HL-60/S4 (cell line): ENCODE data around the gene CDK19.

Experiments used
- in situ Hi-C: fragments of 300-500 bp; cut with MboI; formaldehyde crosslinking; loops from 2 replicates; pipeline ENCODE4 v1.14.3; 2022; ENCODE audit warnings: low sequenced_read_pairs

CDK19 gene

DNA sequence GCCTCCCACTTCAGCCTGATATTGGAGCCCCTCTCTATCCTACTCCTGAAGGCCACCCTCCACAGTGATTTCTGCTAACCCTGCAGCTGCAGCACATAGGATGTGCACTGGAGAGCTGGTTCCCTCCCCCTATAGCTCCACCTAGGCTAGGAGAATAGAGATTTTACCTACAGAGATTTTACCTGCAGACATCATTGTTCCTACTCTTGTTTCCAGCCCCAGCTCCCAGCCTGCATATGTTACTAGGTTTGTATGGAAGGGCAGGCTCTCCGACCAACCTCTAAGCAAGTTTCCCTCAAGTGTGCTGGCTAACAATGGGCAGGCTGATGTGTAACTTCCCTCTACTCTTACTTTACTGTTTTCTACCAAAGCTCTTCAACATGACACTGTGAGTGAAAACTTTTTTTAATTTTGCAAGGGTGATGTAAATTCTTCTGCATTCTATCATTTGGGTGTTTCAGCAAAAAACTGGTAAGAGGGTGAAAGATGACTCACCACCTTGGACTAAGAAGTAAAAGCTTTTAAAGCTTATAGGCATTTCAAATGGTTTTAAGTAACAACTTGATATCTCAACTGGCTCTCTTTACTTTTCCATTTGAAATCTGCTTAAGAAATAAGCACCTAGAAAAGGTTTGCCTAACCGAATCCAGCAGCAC lies 106.8 kb downstream of the CDK19 start:
- in situ Hi-C loops, result no loop called here

DNA sequence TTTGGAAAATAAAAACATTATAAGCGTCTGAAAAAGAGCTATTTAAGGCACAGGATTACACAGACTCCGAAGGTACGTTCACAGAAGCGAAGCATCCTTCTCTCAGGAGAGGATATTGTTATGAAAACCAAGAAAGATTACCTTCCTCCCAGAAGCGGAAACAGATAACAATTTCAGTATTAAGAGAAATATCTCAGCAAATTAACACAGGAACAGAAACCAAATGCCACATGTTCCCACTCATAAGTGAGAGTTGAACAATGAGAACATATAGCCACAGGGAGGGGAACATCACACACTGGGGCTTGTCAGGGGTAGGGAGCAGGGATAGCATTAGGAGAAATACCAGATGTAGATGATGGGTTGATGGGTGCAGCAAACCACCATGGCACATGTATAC lies 109.7 kb downstream of the CDK19 start:
- in situ Hi-C loops, result no loop called here

DNA sequence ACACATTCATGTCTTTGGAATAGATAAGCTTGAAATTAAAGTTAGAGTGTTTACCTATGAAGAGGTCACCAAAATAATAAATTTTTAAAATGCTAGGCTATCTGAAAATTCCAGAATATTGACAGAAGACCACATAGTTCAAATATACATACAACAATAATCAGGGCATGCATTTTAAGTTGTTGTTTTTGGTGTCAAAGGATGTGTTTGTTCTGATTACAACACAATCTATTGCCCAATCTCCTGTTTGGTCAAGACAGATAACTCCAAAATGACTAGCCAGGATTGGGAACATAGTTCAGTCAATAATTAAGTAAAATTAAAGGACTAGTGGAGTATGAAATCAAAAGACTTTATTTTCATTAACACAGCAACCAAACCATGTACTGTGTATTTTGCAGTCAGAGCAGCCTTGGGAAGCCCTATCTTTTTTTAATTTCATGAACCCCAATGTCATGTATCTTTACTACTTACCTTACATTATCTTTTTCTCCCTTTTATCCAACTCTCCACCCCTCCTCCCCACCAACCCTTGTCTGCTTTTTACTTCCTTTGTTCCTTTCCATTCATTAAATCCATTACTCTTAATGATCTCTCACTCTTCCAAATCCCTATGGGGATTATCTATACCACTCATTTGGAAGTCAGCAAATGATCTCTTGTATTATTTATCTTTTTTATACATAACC lies 111.2 kb downstream of the CDK19 start:
- in situ Hi-C loops, result no loop called here

DNA sequence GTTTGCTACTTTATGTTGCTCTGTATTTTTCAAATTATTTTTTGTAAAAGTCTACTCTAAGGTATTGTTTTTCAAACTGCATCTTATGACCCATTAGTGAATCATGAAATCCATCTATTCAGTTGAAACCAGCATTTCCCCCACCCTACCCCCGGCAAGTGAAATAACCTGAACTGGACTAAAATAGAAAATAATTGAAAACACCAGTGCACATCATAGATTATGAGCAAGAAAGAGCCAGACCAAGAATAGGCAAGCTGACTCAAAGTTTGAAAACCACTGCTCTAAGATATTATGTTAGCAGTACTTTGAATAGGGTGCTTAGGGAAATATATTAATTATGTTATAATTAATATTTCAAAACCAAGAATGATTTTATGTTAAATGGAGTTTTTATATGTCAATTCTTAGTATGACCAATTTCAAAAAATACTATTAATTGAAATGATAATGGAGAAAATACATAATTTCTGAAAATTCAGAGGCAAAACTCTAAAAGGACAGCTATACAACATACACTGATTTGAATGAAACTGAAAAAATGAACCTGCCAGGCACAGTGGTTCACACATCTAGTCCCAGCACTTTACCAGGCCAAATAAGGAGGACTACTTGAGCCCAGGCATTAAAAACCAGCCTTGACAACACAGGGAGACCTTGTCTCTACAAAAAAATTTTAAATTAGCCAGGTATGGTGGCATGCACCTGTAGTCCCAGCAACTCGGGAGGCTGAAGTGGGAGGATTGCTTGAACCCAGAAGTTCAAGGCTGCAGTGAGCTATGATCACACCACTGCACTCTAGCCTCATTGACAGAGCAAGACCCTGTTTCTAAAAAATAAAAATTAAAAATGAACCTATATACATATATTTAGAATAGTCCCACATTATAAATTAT lies 112.0 kb downstream of the CDK19 start:
- in situ Hi-C loops, result no loop called here

DNA sequence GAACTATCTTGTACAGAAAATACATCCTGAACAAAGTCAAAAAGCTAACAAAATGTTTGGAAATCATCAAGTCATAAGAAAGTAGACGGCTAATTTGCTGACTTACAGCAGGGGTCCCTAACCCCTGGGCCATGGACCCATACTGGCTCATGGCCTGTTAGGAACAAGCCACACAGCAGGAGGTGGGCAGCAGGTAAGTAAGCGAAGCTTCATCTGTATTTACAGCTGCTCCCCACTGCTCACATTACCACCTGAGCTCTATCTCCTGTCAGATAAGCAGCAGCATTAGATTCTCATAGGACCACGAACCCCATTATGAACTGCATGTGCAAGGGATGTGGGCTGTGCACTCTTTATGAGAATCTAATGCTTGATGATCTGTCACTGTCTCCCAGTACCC lies 115.5 kb downstream of the CDK19 start:
- in situ Hi-C loops, result no loop called here

DNA sequence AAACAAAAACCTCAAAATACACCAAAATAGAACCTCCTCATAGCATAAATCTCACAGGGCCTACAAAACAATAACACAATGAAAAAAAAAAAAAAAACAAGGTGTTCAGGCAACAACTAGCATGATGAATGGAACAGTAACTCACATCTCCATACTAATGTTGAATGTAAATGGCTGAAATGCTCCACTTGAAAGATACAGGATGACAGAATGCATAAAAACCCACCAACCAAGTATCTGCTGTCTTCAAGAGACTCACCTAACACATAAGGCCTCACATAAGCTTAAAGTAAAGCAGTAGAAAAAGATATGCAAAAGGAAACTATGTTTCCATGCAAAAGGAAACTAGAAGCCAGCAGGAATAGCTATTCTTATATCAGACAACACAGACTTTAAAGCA lies 121.3 kb downstream of the CDK19 start:
- in situ Hi-C loops, result no loop called here

DNA sequence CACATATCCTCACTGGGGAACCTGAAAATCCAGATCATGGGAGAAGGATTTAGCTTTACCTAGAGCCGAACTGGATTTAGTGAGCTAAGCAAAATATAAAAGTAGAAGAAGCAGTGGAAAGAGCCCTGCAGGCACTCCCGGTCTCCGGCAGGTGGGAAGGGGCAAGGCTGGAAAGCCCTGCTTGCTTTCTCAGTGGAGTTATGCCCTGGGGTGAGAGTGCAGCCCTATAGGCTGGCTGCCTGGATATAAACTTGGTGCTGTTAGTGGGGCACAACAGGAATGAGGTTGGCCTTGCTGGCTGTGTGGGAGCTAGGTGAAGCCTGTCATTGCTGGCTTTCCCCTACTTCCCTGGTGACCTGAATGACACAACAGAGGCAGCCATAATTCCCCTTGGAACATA lies 122.0 kb downstream of the CDK19 start:
- in situ Hi-C loops, result no loop called here

DNA sequence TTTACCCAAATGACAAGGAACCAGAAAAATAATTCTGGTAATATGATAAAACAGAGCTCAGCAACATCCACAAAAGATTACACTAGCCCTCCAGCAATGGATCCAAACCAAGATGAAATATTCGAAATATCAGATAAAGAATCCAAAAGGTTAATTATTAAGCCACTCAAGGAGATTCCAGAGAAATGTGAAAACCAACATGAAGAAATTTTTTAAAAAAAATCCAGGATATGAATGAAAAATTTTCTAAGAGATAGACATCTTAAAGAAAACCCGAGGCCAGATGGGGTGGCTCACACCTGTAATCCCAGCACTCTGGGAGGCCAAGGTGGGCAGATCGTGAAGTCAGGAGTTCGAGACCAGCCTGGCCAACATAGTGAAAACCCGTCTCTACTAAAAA lies 124.4 kb downstream of the CDK19 start:
- in situ Hi-C loops, result no loop called here

DNA sequence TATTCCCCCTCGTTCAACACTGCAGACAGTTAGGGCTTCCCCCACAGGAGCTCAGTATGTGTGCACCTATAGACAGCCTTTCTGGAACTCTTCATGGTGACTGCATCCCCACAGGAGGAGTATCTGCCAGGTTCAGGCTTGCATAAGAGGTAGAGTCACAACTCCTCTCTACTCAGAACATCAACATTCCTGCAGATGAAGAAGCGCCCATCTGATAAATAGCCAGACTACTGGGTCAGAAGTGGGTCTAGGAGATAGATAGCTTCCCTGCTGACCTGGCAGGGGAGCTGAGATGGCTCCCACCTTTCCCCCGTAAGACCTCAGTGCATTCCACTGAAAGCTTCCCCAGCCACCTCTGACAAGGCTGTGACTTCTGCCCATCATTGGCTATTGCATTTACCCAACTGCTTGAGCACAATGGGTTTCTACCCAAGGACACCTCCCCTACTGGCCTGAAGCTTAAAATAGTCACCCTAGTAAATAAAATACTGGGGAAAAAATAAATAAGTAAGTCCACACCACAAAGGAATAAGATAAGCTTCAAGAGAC lies 125.1 kb downstream of the CDK19 start:
- in situ Hi-C loops, result no loop called here

DNA sequence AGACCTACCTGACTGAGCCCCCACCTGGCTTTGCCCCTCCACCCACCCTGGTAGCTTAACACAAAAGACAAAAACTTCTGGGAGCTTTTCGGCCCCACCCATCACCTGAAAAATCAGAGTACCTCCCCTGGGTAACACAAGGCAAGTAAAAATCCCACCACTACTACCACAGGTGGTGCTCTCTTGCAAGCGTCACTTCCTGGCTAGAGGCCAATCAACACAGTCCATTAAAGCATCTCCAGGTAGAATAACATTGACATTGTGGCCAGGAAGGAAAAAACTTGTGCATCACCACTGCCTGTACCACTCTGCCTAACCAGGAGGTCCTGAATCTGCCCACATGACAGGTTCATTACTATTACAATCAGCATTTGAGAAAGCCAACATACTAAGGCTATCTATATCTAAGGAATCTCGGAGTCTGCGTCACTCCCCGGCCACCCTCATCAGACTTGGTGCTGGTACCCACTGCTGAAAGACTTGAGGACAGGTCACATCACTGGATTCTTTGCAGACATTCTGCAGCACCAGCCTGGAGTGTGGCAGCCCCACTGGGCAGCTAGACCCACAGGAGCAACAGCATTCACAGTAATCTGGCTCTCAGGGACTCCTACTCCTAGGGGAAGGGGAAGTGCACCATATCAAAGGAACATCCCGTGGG lies 125.9 kb downstream of the CDK19 start:
- in situ Hi-C loops, result no loop called here

DNA sequence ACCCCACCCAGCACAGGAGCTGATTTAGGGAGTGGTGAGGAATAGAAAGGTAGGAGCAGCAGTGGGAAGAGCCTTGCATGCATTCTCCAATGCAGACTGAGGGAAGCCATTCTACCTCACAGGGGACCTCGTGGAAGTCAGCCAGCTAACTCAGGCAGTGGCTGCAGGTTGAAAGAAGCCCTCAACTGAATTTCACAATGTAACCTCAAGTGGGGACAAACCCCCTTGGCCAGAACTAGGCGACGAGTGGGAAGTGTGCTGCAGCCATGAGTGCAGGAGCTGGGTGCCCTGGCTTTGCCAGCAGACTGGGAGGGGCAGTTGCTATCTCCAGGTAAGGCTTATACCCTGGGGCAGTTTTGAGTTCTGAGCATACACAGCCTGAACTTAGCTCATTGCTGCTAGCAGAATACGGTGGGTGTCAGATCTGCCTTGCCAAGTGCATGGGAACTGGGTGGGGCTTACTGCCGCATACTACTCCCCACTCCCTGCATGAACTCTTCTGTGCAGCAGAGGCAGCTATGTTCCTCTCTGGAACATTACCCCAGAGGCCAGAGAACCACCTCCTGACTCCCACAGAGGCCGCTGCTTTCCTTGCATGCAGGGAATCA lies 126.5 kb downstream of the CDK19 start:
- in situ Hi-C loops, result no loop called here

DNA sequence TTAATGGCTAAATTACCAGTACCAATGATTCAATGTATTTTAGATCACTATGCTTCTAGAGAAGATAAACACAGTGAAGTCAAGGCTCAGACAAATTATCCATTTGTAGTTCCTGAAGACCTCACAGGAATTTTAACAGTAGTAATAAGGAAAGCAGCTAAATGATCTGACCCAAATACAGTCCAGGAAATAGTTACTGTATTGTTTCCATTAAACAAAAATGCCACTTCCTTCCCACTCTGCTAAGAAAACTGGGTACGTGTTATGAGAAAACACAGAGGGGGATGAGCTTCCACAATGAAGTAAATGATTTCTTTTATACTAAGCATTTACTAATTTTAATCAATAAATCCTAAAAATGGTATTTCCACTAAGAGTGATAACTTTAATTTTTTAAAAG lies 127.9 kb downstream of the CDK19 start:
- in situ Hi-C loops, result no loop called here

DNA sequence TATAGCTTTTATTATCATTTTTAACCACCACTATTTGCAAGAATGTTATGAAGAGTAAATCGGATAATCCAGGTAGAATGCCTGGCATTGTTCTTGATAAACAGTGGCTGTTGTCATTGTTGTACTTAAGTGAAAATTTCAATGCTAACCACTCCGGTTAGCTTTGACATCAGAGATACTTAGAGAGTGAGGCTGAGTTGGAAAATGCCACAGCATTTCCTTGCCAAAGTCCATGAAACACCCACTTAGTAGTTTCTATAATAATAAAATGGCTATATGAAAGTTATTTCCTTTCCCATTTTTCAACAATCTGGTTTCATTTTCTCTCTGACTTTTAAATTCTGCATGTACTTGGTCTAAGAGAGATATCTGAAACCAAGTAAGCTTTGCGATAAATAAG lies 132.0 kb downstream of the CDK19 start:
- in situ Hi-C loops, result no loop called here

DNA sequence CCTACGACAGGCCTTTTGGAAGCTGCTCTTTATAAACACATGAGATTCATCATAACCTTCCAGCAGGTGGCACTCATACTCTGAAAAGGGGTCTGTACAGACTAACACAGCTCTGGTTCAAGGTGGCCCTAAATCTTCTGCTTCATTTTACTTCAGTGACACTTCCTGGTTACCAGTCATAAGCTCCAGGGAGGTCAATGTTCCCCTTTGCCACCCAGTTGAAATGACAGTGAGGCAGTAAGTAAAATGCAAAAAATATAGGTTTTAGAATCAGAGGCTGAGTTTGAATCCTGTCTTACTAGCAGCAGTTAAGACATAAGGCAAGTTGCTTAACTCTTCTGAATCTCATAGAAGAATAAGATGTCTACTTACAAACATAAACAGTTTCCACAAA lies 132.8 kb downstream of the CDK19 start:
- in situ Hi-C loops, result no loop called here

DNA sequence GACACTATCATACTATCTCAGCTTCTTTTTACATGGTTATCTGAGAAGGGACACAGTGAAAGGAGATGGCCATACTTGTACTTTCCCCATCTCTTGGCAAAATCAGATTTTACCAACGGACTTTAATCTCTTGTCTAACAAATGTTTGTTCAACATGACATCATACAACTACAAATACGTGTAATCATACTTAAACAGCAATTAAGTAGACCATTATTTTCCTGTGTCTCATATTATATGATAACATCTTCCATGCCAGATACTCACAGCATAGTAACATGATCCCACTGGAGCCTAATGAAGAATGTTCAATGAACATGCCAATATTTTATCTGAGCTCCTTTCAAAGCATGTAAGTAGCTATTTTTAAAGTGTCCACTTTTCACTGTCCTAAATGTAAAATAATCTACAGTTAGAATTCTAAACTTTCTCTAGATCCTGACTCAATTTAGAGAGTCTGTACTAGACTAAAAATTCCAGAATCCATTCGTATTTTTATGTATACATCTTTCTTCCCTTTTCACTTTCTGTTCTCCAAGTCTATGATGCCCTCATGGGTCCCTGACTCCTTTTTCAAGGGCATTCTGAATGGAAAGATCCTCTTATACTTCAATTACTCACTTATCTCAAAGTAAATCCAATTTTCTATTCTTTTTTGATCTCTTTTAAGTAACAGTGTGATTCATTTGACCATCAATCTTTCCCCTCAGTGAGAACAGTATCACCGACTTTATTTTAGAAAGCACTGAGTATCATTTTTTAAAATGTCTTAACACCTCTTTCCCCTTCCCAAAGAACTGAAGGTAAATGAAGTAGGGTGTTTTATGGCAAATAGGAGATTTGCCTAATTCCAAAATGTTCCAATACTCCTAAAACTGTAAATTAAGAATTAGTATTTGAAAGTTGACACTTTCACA lies 133.5 kb downstream of the CDK19 start:
- in situ Hi-C loops, result no loop called here

DNA sequence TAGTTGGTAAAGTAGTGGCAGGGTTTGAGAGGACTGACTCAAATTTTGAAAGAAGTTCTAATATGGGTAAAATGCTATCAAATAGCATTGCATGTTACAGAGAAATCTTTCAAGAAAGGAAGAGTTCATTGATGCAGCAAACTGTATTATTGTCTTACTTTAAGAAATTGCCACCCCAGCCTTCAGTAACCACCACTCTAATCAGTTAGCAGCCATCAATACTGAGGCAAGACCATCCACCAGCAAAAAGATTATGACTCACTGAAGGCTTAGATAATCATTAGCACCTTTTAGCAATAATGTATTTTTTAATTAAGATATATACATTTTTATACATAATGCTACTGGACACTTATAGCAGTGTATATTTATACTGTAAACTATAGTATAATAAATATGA lies 138.9 kb downstream of the CDK19 start:
- in situ Hi-C loops, result loop anchor here (5.0 to 10.0 kb wide), 2 partner anchors 208 to 271 kb away; no protein-coding TSS in a partner anchor

DNA sequence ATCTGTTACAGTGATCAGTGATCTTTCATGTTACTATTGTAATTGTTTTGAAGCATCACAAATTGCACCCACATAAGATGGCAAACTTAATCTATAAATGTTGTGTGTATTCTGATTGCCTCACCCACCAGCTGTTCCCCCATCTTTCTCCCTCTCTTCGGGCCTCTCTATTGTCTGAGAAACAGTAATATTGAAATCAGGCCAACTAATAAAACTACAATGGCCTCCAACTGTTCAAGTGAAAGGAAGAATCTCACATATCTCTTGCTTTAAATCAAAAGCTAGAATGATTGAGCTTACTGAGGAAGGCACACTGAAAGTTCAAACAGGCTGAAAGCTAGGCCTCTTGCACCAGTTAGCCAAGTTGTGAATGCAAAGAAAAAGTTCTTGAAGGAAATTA lies 141.2 kb downstream of the CDK19 start:
- in situ Hi-C loops, result loop anchor here (10.0 kb wide), 1 partner anchor 211 kb away; no protein-coding TSS in a partner anchor

DNA sequence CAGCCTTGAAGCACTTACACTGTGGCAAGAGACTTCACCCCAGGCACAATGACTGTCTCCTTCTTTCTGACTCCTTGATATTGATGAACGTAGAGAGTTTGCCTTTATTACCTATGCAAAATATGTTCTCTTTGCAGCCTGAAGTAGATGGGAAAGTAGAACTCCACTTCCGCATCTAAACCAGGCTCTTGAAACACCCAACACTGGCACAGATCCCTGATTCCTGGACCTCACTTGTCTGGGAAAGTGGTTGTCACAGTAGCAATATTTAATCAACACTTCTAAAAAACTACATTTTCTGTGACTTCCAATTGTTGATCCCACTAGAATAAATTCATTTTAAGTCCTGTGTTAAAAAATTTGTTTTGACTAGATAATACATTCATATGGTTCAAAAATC lies 143.1 kb downstream of the CDK19 start:
- in situ Hi-C loops, result loop anchor here (10.0 kb wide), 1 partner anchor 213 kb away; no protein-coding TSS in a partner anchor

DNA sequence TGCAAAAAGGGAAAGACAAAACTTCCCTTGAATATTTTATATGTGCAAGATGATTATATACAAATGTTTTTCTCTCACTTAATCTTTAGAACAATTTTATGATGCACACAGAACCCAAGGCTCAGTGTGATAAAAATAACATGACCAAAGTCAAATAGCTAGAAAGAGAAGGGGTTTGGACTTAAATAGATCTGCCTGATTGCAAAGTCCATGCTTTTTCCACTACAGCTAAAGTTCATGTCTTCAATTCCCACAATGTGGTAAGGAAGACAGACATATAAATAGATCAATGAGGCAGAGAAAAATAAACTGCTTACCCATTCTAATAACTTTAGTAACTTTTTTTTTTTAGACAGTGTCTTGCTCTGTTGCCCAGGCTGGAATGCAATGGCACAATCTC lies 143.8 kb downstream of the CDK19 start:
- in situ Hi-C loops, result loop anchor here (10.0 kb wide), 1 partner anchor 213 kb away; no protein-coding TSS in a partner anchor
